ENCODE measurements around the gene PTPN12. TPM values are rescaled to one million over a fixed set of nuclear protein-coding genes. Genes with fewer than 3 reads are reported as not detected.

Gene PTPN12
- 10 to 100 TPM; 19.3 to 22.5 TPM for total RNA-seq

GRCh38 chr7:77537136-77537777 is at the start of gene PTPN12:
Gene PTPN12 (plus strand): TSS chr7:77537295. CDS start chr7:77537547, 252 bp downstream.

Other genes starting within 250 kb of the PTPN12 start
- 10 to 100 TPM; 11.5 to 12.0 TPM for gene GSAP, start 120.9 kb upstream of the PTPN12 start, total RNA-seq
- gene RSBN1L, start 159.2 kb downstream of the PTPN12 start, total RNA-seq: 10 to 100 TPM; 24.9 to 29.2 TPM

All from activated naive CD4-positive, alpha-beta T cell treated with anti-CD3 and anti-CD28 coated beads, Interleukin-2, amount 10 ng/mL, durations not matched to agents 5 hours and 36 hours (primary cell).